OCI-LY7 (cell line): ENCODE results near the gene CCNE1.

Source experiments
- CTCF ChIP-seq: fragments of 200-600 bp; sonication (generic); conservative IDR thresholded peaks from 2 replicates; pipeline ENCODE4 v1.5.1; 2014; ENCODE audit warnings: mild to moderate bottlenecking, antibody characterized with exemption, low read length, moderate library complexity, mixed read lengths
- EZH2phosphoT487 ChIP-seq: fragments of 200-600 bp; sonication (generic); IDR thresholded peaks from 2 replicates; pipeline ENCODE4 v1.6.1; 2018; ENCODE audit warnings: low read depth, borderline replicate concordance, mild to moderate bottlenecking, mixed run types, antibody characterized with exemption, low read length, moderate library complexity, mixed read lengths

GRCh38 chr19:29858621-29859020 is 46.8 kb downstream of the CCNE1 start:
- TF ChIP-seq CTCF (no peak), EZH2phosphoT487 (no peak)
